HT-29 (cell line): ENCODE measurements around the gene NRAP. TPM values are rescaled to one million over a fixed set of nuclear protein-coding genes. Genes with fewer than 3 reads are reported as not detected.

ENCODE experiments used
- DNase-seq: peaks from one replicate; pipeline ENCODE4 v3.0.0-alpha.2; 2015; ENCODE audit warnings: low spot score
- total RNA-seq: library from RNA; depleted of rRNA; stranded (reverse); fragments of >200 nt; shearing (Covaris generic); gene quantifications from 2 replicates; pipeline ENCODE4 v1.2.3, GENCODE V29; 2014

Gene NRAP
- total RNA-seq, 1 experiment from 2014 or later, result not detected

- DNase-seq, result peak; percentile 2
Measured at GRCh38 chr10:113643183-113643582, 20.7 kb downstream of the NRAP start.

GRCh38 chr10:113641702-113642101 lies 22.1 kb downstream of the NRAP start:
- DNase-seq, result no peak

GRCh38 chr10:113639966-113640365 lies 23.9 kb downstream of the NRAP start:
- no peak for DNase-seq

GRCh38 chr10:113631684-113632367 lies 32.0 kb downstream of the NRAP start:
- no peak for DNase-seq

GRCh38 chr10:113630929-113631533 lies 32.8 kb downstream of the NRAP start:
- DNase-seq, result no peak

- no peak for DNase-seq
Measured at GRCh38 chr10:113628607-113629153, 35.2 kb downstream of the NRAP start.

GRCh38 chr10:113627836-113628235 lies 36.0 kb downstream of the NRAP start:
- no peak for DNase-seq

- DNase-seq, result no peak
Measured at GRCh38 chr10:113626809-113627355, 37.0 kb downstream of the NRAP start.

GRCh38 chr10:113625461-113626186 lies 38.2 kb downstream of the NRAP start:
- DNase-seq, result no peak

GRCh38 chr10:113622831-113623230 lies 41.0 kb downstream of the NRAP start:
- no peak for DNase-seq

GRCh38 chr10:113621799-113622198 lies 42.0 kb downstream of the NRAP start:
- no peak for DNase-seq

GRCh38 chr10:113620936-113621335 lies 42.9 kb downstream of the NRAP start:
- DNase-seq, result no peak

- no peak for DNase-seq
Measured at GRCh38 chr10:113620511-113620910, 43.3 kb downstream of the NRAP start.

- no peak for DNase-seq
Measured at GRCh38 chr10:113619401-113619800, 44.4 kb downstream of the NRAP start.

GRCh38 chr10:113618338-113618737 lies 45.5 kb downstream of the NRAP start:
- no peak for DNase-seq

- DNase-seq, result no peak
Measured at GRCh38 chr10:113617086-113617485, 46.8 kb downstream of the NRAP start.

- DNase-seq, result no peak
Measured at GRCh38 chr10:113616244-113617074, 47.4 kb downstream of the NRAP start.

GRCh38 chr10:113613977-113614690 lies 49.7 kb downstream of the NRAP start:
- DNase-seq, result no peak

GRCh38 chr10:113613427-113613826 lies 50.4 kb downstream of the NRAP start:
- DNase-seq, result no peak

GRCh38 chr10:113612154-113612553 lies 51.7 kb downstream of the NRAP start:
- no peak for DNase-seq
